Ovary (tissue), 9 donors: ENCODE results near the gene TEDC1. TPM values are rescaled to one million over a fixed set of nuclear protein-coding genes. Genes with fewer than 3 reads are reported as not detected.
A peak's percentile ranks its signal among the peaks of the same experiment; 100 is the strongest.

ENCODE experiments used
- DNase-seq, 5 donors: peaks; one replicate each; pipeline ENCODE4 v3.0.0-alpha.2; 2019 to 2020
- H3K27ac ChIP-seq, 2 donors: fragments of 200-600 bp; one replicate each; pipeline versions ENCODE4 v1.5.1 to v1.8.0; 2019 to 2022
- H3K27me3 ChIP-seq: fragments of 200-600 bp; one replicate; pipeline ENCODE4 v1.8.0; 2022
- H3K36me3 ChIP-seq: fragments of 200-600 bp; sonication (generic); one replicate; pipeline ENCODE4 v1.5.1; 2019
- H3K4me1 ChIP-seq: one replicate; pipeline ENCODE4 v1.8.1; 2013; ENCODE audit warnings: mild to moderate bottlenecking, moderate library complexity; ENCODE audit not compliant: insufficient read depth
- H3K4me3 ChIP-seq: fragments of 200-600 bp; sonication (generic); one replicate; pipeline ENCODE4 v1.5.1; 2017
- H3K9me3 ChIP-seq, 2 donors: fragments of 200-600 bp in 1 of 2; sonication (generic) in 1 of 2; one replicate each; pipeline versions ENCODE4 v1.5.1 to v1.8.1; 2013 to 2019; ENCODE audit warnings: mild to moderate bottlenecking in 1 of 2, moderate library complexity in 1 of 2
- EP300 ChIP-seq: sonication (generic); formaldehyde crosslinking; IDR thresholded peaks from one replicate; pipeline ENCODE4 v1.6.1; 2017; ENCODE audit warnings: antibody characterized with exemption
- POLR2A ChIP-seq: fragments of 450-650 bp; IDR thresholded peaks from one replicate; pipeline ENCODE4 v1.6.1; 2017; ENCODE audit warnings: antibody characterized with exemption, mild to moderate bottlenecking, moderate library complexity
- WGBS, 3 donors: extraction: QIAGEN DNeasy Blood & Tissue Kit in 1 of 3; methylation state at CpG; one replicate each; pipeline versions ENCODE4 v1.1.5 to v1.1.7; 2013 to 2017; 5-methylcytosine and 5-hydroxymethylcytosine counted together
- intact Hi-C, 4 donors: fragments of 100-400 bp; cut with DNase I; formaldehyde crosslinking; loops; one replicate each; pipeline versions ENCODE4 v1.11.0 to v1.15.1; 2022 to 2023
- polyA plus RNA-seq, 2 donors: library from polyadenylated mRNA; stranded (reverse); fragments of 200-250 nt in 1 of 2; fragments of 350-450 nt in 1 of 2; fragmentation: Illumina TruSeq in 1 of 2; extraction: RNeasy Lipid Tissue Mini Kit (QIAGEN cat#74804) in 1 of 2; gene quantifications; one replicate each; pipeline ENCODE4 v1.2.3, GENCODE V29; 2013 to 2014
- total RNA-seq, 7 donors: library from RNA; depleted of rRNA in 2 of 7; stranded (reverse); fragments of >200 nt in 2 of 7; fragmentation: NEBNext Ultra II Directional in 3 of 7; extraction: Animal tissue kit (Norgen Biotek cat#: 25700) in 3 of 7; gene quantifications; one replicate each; pipeline versions ENCODE4 v1.1.0 to v1.2.4, GENCODE V29; 2016 to 2023
- TF ChIP-seq, protein P1 (sequence below), 3 donors: fragments of 450-650 bp in 2 of 3; fragments of 200-600 bp in 1 of 3; IDR thresholded peaks; one replicate each; pipeline versions ENCODE4 v1.5.1 to v1.8.0; 2016 to 2022; ENCODE audit warnings: antibody characterized with exemption in 3 of 3, mild to moderate bottlenecking in 1 of 3
- donor health status: DM: no; HTN: no; CAD: no; lungs with moderate emphysema.
- donor health status: DM: no; HTN: no; CAD: no.
- donor health status: Bipolar disorder and iron deficiency.
- donor health status: DM: yes; HTN: yes; CAD: no.
- donor health status: DM: no; HTN: no; CAD: no.
- donor health status: DM: yes; HTN: yes; CAD: no.

TEDC1 gene
- total and polyA plus RNA-seq, 9 donors = 2.6 to 8.2 (median 3.8) TPM; not detected in 1

DNA sequence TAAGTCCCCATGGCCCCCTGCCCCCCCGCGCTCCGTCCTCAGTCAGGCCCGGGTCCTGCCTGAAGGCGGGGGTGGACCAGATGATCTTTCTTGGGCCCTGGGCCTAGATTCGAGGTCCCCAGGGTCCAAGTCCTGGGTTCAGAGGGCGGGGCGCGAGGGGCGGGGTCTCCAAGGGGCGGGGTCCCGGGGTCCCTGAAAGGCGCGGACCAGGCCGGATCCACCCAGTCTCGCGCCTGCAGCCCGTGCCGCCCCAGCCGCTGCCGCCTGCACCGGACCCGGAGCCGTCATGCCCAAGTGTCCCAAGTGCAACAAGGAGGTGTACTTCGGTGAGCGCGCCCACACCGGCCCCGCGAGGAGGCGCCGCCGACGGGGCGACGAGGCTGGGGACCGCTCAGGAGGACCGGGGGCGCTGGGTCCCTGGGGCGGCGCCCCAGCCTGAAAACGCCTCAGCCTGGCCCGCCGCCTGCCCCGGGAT is 4.0 kb upstream of the TEDC1 start:
- WGBS, 3 donors = 1 to 2% (median 2%) methylated on average over 32 to 45 of the region's 45 CpGs

GRCh38 chr14:105487449-105487985 is 3.5 kb upstream of the TEDC1 start:
- Histone ChIP-seq H3K27me3 (no peaks in the 10 kb centered on the region), H3K36me3 (no peaks in the 10 kb centered on the region), H3K27ac (no peak overlapping the region), H3K4me3 (peak overlapping the region; percentile 33), H3K4me1 (peaks cover 5% of the 10 kb centered on the region), H3K9me3 (no peaks in the 10 kb centered on the region)
- no peak for TF ChIP-seq EP300
- TF ChIP-seq, protein P1, sequence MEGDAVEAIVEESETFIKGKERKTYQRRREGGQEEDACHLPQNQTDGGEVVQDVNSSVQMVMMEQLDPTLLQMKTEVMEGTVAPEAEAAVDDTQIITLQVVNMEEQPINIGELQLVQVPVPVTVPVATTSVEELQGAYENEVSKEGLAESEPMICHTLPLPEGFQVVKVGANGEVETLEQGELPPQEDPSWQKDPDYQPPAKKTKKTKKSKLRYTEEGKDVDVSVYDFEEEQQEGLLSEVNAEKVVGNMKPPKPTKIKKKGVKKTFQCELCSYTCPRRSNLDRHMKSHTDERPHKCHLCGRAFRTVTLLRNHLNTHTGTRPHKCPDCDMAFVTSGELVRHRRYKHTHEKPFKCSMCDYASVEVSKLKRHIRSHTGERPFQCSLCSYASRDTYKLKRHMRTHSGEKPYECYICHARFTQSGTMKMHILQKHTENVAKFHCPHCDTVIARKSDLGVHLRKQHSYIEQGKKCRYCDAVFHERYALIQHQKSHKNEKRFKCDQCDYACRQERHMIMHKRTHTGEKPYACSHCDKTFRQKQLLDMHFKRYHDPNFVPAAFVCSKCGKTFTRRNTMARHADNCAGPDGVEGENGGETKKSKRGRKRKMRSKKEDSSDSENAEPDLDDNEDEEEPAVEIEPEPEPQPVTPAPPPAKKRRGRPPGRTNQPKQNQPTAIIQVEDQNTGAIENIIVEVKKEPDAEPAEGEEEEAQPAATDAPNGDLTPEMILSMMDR (IDR thresholded peaks at IDR 0.05) = no peak
- TF ChIP-seq POLR2A = no peak
- intact Hi-C loops = loop anchor here in 3 of 4 donors (5.0 kb wide), 3 partner anchors 105 to 185 kb away; partner anchors contain the start of gene BRF1 (in 1 of the 3)
- peak in 2 of 5 donors; percentile 37 to 41 for DNase-seq
- WGBS, 3 donors = 2 to 5% (median 4%) methylated on average over 33 to 48 of the region's 48 CpGs

More for the DNA sequence above, 4.0 kb upstream of the TEDC1 start:
- intact Hi-C loops = loop anchor here in 3 of 4 donors (5.0 kb wide), 3 partner anchors 105 to 185 kb away; partner anchors contain the start of gene BRF1 (in 1 of the 3)
- TF ChIP-seq, protein P1 (IDR thresholded peaks at IDR 0.05) = no peak
- TF ChIP-seq POLR2A (no peak), EP300 (no peak)
- peak in 2 of 5 donors; percentile 47 to 49 for DNase-seq
- H3K27me3 ChIP-seq = no peaks in the 10 kb centered on the region
- H3K4me1 ChIP-seq = peaks cover 10% of the 10 kb centered on the region
- no peaks in the 10 kb centered on the region for H3K36me3 ChIP-seq
- H3K9me3 ChIP-seq = no peaks in the 10 kb centered on the region
- H3K27ac ChIP-seq = no peak overlapping the region
- peak overlapping the region; percentile 33 for H3K4me3 ChIP-seq

DNA sequence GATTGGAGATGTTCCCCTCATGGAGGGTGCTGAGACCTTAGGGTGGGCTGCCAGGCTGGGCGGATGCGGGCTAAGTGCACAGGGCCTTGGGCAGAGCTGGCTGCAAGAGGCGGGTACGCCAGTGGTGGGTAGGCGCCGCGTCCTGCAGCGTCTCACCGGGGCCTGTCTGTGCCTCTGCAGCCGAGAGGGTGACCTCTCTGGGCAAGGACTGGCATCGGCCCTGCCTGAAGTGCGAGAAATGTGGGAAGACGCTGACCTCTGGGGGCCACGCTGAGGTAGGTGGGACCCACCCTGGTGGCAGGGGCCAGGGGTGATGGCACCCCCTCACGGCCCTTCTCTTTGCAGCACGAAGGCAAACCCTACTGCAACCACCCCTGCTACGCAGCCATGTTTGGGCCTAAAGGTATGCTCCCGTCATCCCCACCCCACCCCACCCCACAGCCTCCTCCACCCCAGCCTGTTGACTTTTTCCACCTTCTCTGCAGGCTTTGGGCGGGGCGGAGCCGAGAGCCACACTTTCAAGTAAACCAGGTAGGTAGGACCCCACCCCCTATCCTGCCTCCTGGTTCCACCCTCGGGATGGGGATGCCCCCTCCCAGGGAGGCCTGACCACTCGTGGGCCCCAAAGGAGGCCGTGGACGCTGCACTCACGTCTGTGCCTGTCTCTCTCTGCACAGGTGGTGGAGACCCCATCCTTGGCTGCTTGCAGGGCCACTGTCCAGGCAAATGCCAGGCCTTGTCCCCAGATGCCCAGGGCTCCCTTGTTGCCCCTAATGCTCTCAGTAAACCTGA is 2.9 kb upstream of the TEDC1 start:
- H3K9me3 ChIP-seq = no peaks in the 10 kb centered on the region
- peak overlapping the region; percentile 33 for H3K4me3 ChIP-seq
- WGBS, 3 donors = 61 to 80% (median 71%) methylated on average over 24 to 26 of the region's 26 CpGs
- H3K4me1 ChIP-seq = peaks cover 4% of the 10 kb centered on the region
- no peaks in the 10 kb centered on the region for H3K36me3 ChIP-seq
- H3K27me3 ChIP-seq = no peaks in the 10 kb centered on the region
- TF ChIP-seq, protein P1 (IDR thresholded peaks at IDR 0.05) = no peak
- TF ChIP-seq EP300 (no peak), POLR2A (no peak)
- peak in 3 of 5 donors; percentile 39 to 53 (median 49) for DNase-seq
- intact Hi-C loops = loop anchor here (2.0 to 5.0 kb wide), 4 partner anchors 106 to 186 kb away; partner anchors contain the start of gene BRF1 (in 1 of the 4)
- no peak overlapping the region for H3K27ac ChIP-seq

DNA sequence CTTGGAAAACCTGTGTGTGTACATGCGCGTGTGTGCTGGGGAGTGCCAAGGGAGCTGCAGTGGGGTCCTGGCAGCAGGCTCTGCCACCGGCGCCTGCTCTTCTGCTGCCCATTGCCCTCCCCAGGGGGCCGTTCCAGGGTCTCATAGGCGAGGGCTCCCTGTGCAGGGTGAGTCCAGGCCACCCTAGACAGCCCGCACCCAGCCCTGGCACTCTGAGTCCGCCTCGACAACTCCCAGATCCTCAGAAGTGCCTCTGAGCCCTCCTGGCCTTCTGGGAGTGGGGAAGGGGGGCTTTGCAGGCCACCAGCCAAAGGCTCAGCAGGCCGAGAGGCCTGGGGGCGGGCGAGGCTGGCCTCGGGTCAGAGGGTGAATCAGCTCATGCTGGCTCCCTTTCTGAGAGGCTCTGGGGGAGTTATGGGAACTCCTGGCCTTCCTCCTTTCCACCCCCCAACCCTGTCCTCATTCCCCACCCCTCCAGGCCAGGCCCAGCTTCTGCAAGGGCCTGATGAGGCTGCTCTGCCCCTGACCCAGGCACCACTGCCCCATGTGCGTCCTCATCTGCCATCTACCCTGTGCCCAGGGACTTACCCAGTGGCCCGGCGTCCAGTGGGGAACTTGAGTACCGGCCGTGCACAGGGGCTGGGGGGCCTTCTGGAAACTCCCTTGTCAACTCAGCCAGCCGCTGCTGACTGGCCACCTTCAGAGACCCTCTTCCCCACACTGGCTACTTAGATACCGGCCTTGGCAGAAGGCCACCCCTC is 2.1 kb upstream of the TEDC1 start:
- no peak overlapping the region for H3K4me3 ChIP-seq
- DNase-seq = peak in 4 of 5 donors; percentile 28 to 55 (median 42)
- TF ChIP-seq, protein P1 (IDR thresholded peaks at IDR 0.05) = no peak
- TF ChIP-seq EP300 = no peak
- no peak for TF ChIP-seq POLR2A
- H3K27me3 ChIP-seq = no peaks in the 10 kb centered on the region
- no peaks in the 10 kb centered on the region for H3K36me3 ChIP-seq
- peaks cover 4% of the 10 kb centered on the region for H3K4me1 ChIP-seq
- intact Hi-C loops = loop anchor here (2.0 to 5.0 kb wide), 4 partner anchors 107 to 187 kb away; partner anchors contain the start of gene BRF1 (in 1 of the 4)
- 55 to 63% (median 57%) methylated on average over 20 of the region's 20 CpGs for WGBS, 3 donors
- no peak overlapping the region for H3K27ac ChIP-seq
- H3K9me3 ChIP-seq = no peaks in the 10 kb centered on the region
